ENCODE results near the gene FBN1. TPM values are rescaled to one million over a fixed set of nuclear protein-coding genes. Genes with fewer than 3 reads are reported as not detected.

Gene FBN1
- total RNA-seq, 2 experiments from 2014 or later = 0.35 to 0.41 TPM

DNA sequence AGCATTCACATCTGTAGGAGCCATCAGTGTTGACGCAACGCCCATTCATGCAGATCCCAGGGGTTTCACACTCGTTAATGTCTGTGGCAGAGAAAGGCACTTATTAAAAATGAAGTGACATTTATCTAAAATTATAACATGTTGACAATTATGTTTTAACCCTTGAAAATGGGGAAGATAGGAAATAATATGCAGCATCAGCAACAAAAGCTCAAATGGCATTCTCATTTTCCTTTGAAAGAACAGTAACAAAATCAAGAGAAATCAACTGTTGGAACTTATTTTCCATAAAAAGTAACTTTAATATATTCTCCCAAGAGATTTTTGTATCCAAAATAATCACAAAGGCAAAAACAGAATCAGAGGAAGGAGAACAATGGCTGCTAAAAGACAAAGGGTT, 140.4 kb downstream of the FBN1 start:
- Mint-ChIP-seq H3K4me1 (ENCODE audit: low read depth) (no peaks in the 10 kb centered on the region), H3K27me3 (ENCODE audit: low read depth) (no peaks in the 10 kb centered on the region)

DNA sequence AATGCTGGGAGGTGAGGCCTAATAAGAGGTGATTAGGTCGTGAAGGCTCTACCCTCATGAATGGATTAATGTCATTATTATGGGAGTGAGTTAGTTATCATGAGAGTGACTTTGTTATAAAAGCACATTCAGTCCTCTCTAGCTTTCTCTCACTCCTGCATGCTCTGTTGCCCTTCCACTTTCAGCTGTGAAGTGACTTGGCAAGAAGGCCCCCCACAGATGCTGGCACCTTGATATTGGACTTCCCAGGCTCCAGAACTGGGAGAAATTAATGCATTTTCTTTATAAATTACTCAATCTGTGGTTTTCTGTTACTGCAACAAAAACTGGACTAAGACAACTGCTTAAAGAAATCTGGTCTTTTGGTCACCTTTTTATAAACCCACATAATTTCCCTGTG, 144.3 kb downstream of the FBN1 start:
- CTCF ChIA-PET = interaction anchor here (0.6 kb wide), 1 partner anchor 109 kb away, joined by 3 read pairs; no protein-coding TSS in a partner anchor
- intact Hi-C loops (cut with micrococcal nuclease) = no loop called here
- no peak overlapping the region for H3K4me3 Mint-ChIP-seq
- no peaks in the 10 kb centered on the region for H3K9me3 Mint-ChIP-seq
- no peaks in the 10 kb centered on the region for H3K27me3 Mint-ChIP-seq (ENCODE audit: low read depth)
- H3K36me3 Mint-ChIP-seq (ENCODE audit: low read depth) = no peaks in the 10 kb centered on the region
- no peaks in the 10 kb centered on the region for H3K4me1 Mint-ChIP-seq (ENCODE audit: low read depth)
- DNase-seq = no peak
- H3K27ac Mint-ChIP-seq = no peak overlapping the region

More for the DNA sequence above, 140.4 kb downstream of the FBN1 start:
- Mint-ChIP-seq H3K4me3 (no peak overlapping the region), H3K27ac (no peak overlapping the region), H3K9me3 (no peaks in the 10 kb centered on the region), H3K36me3 (ENCODE audit: low read depth) (no peaks in the 10 kb centered on the region)
- intact Hi-C loops (cut with micrococcal nuclease) = no loop called here
- CTCF ChIA-PET = interaction anchor here (0.7 kb wide), 1 partner anchor 76 kb away, joined by 3 read pairs; no protein-coding TSS in a partner anchor
- no peak for DNase-seq

DNA sequence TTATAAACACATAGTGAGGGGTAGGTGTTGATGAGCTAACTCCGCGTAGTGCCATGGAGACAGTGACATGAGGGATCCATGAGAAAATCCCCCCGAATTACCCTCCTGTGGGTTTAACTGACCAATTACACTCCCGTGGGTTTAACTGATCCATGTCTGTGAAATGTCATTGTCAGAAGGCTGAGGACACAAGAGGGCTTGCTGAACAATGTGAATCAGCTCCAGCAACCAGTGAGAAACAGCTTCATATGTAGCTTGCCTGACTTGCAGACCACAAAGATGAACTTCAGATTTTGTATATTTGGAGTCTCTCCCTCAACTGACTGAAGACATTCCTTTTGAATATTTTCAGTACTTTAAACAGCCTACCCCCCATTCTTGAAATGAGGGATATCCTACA, 144.9 kb downstream of the FBN1 start:
- H3K4me3 Mint-ChIP-seq = no peak overlapping the region
- H3K4me1 Mint-ChIP-seq (ENCODE audit: low read depth) = no peaks in the 10 kb centered on the region
- no peak for DNase-seq
- intact Hi-C loops (cut with micrococcal nuclease) = no loop called here
- no peaks in the 10 kb centered on the region for H3K27me3 Mint-ChIP-seq (ENCODE audit: low read depth)
- H3K9me3 Mint-ChIP-seq = no peaks in the 10 kb centered on the region
- no peak overlapping the region for H3K27ac Mint-ChIP-seq
- no peaks in the 10 kb centered on the region for H3K36me3 Mint-ChIP-seq (ENCODE audit: low read depth)
- CTCF ChIA-PET = no interaction called here

DNA sequence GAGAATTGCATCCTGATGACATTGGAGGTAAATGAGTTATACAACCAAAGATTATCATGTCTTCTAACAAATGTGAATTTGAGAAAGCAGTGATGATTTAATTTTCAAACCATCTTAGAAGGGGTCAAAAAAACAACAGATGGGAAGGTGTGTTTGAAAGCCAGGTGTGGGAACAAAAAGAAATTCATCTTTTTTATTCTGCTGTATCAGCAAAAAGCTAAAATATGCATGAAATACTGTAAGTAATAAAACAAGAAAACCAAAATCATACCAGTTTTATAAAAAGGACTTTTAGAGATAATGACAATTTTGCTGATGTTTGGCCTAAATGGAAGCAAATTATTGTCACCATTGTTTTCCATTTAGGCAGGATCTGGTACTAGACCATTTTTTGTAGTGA, 145.5 kb downstream of the FBN1 start:
- Mint-ChIP-seq H3K4me1 (ENCODE audit: low read depth) (no peaks in the 10 kb centered on the region), H3K9me3 (no peaks in the 10 kb centered on the region), H3K4me3 (no peak overlapping the region), H3K27me3 (ENCODE audit: low read depth) (no peaks in the 10 kb centered on the region), H3K27ac (no peak overlapping the region), H3K36me3 (ENCODE audit: low read depth) (no peaks in the 10 kb centered on the region)
- intact Hi-C loops (cut with micrococcal nuclease) = no loop called here
- CTCF ChIA-PET = no interaction called here
- no peak for DNase-seq

DNA sequence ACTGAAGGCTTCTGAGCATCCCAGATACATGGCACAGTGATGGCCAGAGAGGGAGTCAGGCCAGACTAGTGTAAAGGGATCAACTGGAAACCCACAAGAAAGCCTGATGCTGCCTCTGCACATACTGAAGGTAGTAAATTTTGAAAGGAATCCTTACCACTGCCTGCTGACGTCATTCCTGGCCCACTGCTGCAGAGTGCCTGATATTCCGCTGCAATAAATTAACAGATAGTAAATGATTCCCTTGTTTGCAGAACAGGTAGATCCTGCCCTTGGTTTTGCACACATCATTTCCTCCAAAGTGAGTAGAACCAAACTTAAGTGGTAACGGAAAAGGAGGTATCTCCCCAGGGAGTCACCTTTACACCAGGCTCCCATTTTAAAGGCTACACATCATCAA, 146.7 kb downstream of the FBN1 start:
- H3K4me3 Mint-ChIP-seq = no peak overlapping the region
- no peaks in the 10 kb centered on the region for H3K4me1 Mint-ChIP-seq (ENCODE audit: low read depth)
- H3K36me3 Mint-ChIP-seq (ENCODE audit: low read depth) = no peaks in the 10 kb centered on the region
- CTCF ChIA-PET = no interaction called here
- no peaks in the 10 kb centered on the region for H3K27me3 Mint-ChIP-seq (ENCODE audit: low read depth)
- no peaks in the 10 kb centered on the region for H3K9me3 Mint-ChIP-seq
- intact Hi-C loops (cut with micrococcal nuclease) = no loop called here
- no peak overlapping the region for H3K27ac Mint-ChIP-seq
- no peak for DNase-seq

DNA sequence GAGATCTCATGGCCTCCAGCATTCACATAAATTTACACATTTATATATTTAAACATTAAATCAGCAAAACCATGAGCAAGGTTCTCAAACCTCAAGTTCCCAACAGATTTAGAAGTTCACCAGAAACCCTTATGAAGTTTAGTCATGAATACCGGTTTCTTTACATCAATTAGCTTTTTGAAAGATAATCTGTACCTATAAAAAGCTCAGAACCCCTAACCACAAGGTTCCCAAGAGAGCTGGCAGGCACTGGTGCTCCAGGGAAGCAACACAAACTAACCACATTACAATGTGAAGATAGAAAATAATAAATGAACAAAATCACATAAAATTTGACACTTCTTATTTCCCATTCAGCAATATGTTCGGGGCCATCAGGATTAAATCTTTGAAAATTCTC, 150.9 kb downstream of the FBN1 start:
- no peaks in the 10 kb centered on the region for H3K27me3 Mint-ChIP-seq (ENCODE audit: low read depth)
- H3K9me3 Mint-ChIP-seq = no peaks in the 10 kb centered on the region
- H3K4me1 Mint-ChIP-seq (ENCODE audit: low read depth) = no peaks in the 10 kb centered on the region
- intact Hi-C loops (cut with micrococcal nuclease) = no loop called here
- H3K36me3 Mint-ChIP-seq (ENCODE audit: low read depth) = no peaks in the 10 kb centered on the region
- no peak for DNase-seq
- CTCF ChIA-PET = no interaction called here
- H3K4me3 Mint-ChIP-seq = no peak overlapping the region
- H3K27ac Mint-ChIP-seq = no peak overlapping the region

DNA sequence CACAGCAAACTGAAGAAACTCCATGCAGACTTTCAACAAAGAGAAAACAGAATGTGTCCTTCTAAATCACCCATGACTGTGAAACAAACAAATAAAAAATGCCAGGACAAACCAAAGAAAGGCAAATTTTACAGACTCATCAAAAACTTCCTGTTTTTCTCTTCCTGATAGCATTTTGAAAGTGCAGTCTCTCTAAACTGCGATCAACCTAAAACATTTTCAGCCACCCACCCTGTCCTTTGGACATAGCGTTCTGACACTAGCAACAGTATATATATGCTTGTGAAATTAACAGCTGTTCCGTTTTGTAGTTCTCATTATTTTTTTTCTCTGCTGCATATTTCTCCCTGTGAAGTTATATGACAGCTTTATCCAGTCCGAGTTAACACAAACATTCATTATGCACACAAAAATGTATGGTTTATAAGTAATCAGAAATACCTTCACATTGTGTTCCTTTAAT, 151.7 kb downstream of the FBN1 start:
- CTCF ChIA-PET = no interaction called here
- Mint-ChIP-seq H3K4me3 (no peak overlapping the region), H3K4me1 (ENCODE audit: low read depth) (no peaks in the 10 kb centered on the region), H3K36me3 (ENCODE audit: low read depth) (no peaks in the 10 kb centered on the region), H3K27me3 (ENCODE audit: low read depth) (no peaks in the 10 kb centered on the region), H3K9me3 (no peaks in the 10 kb centered on the region), H3K27ac (no peak overlapping the region)
- DNase-seq = no peak
- intact Hi-C loops (cut with micrococcal nuclease) = no loop called here

DNA sequence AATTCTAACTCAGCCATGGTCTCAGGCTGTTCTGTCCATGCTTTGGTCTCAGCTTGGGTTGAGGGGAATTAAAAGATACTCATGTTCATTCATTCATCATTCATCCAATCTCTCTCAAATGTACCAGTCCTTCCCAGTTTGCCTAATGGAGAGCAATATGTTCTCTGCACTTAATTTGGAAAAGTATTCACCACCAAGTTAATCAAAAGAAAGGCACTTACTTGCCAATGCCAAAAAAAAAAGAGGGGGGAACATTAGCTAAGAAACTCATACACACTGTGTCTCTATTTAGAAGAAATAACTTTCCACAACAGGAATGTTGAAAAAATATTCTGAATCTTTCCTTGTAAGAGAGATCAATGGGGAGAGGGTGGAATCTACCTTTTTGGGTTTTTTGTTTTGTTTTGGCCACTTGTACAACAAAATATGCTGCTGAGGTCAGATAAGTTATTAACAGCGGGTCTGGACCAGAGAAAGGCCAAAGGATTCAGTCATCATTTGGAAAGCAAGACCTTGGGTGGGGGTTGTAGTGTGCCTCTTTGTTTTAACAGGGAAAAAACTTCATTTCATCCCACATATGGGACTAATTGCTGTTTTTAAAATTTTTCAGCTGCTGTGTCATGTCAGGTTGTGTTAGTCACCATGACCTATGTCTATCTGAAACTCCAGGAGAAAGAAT, 152.3 kb downstream of the FBN1 start:
- Mint-ChIP-seq H3K4me3 (no peak overlapping the region), H3K9me3 (no peaks in the 10 kb centered on the region), H3K36me3 (ENCODE audit: low read depth) (no peaks in the 10 kb centered on the region), H3K27ac (no peak overlapping the region), H3K27me3 (ENCODE audit: low read depth) (no peaks in the 10 kb centered on the region), H3K4me1 (ENCODE audit: low read depth) (no peaks in the 10 kb centered on the region)
- CTCF ChIA-PET = no interaction called here
- intact Hi-C loops (cut with micrococcal nuclease) = no loop called here
- DNase-seq = no peak

DNA sequence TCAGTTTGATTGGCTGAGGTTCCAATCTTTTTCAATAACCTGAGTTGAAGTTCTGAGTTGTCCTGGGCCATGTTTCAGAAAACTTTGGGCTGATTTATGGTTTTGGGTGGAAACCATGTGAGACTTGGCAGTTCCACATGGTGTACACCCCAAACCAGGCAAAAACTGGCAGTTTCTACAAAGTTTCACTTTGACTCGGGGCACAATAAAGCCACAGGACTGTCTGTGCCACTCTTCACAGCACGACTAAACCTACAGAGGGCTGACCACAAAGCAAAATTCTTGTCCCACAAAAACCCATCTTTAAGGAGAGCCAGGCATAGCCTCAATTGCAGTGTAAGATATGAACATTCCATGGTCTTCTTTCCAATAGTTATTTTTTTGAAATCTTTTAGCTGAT, 159.3 kb downstream of the FBN1 start:
- Mint-ChIP-seq H3K4me3 (no peak overlapping the region), H3K27me3 (ENCODE audit: low read depth) (no peaks in the 10 kb centered on the region), H3K36me3 (ENCODE audit: low read depth) (no peaks in the 10 kb centered on the region), H3K9me3 (no peaks in the 10 kb centered on the region), H3K27ac (no peak overlapping the region), H3K4me1 (ENCODE audit: low read depth) (no peaks in the 10 kb centered on the region)
- no peak for DNase-seq
- CTCF ChIA-PET = no interaction called here
- intact Hi-C loops (cut with micrococcal nuclease) = no loop called here

DNA sequence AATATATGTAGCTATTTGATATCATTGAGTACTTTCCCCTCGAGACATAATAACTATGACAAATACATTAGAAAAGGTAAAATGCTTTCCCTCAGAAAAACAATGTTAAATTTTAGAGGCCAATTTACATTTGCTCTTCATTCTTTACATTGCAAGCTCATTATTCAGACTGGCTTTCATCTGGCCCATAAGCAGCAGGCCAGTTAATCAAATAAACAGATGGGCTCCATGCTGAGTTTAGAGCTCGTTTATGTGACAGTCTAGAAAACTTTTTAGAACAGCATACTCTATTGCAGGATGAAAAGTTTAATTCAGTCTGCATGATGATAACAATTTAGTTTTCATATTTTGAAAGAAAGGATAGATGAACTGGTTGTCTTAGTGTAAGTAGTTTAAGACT, 163.7 kb downstream of the FBN1 start:
- no peak overlapping the region for H3K27ac Mint-ChIP-seq
- no peaks in the 10 kb centered on the region for H3K36me3 Mint-ChIP-seq (ENCODE audit: low read depth)
- intact Hi-C loops (cut with micrococcal nuclease) = no loop called here
- no peaks in the 10 kb centered on the region for H3K9me3 Mint-ChIP-seq
- no peaks in the 10 kb centered on the region for H3K4me1 Mint-ChIP-seq (ENCODE audit: low read depth)
- no peak for DNase-seq
- CTCF ChIA-PET = interaction anchor here (0.6 kb wide), 1 partner anchor 184 kb away, joined by 5 read pairs; no protein-coding TSS in a partner anchor
- H3K4me3 Mint-ChIP-seq = no peak overlapping the region
- no peaks in the 10 kb centered on the region for H3K27me3 Mint-ChIP-seq (ENCODE audit: low read depth)

DNA sequence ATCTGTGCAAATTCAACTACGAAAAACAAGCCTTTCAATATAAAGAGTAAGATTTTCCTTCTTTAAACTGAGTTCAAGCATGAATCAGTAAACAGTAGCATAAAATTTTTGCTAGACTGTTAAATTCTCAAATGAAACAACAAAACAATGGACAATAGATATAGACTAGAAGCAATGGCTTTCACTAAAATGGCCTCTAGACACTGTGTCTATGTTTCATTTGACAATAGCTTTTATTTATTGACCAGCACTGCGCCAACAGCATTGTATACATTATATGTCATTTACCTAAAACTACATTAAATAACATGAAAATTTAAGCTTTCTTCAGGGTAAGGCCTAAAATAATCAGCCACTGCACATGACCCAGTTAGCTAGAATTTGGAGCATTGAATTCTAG, 165.8 kb downstream of the FBN1 start:
- Mint-ChIP-seq H3K27me3 (ENCODE audit: low read depth) (no peaks in the 10 kb centered on the region), H3K4me3 (no peak overlapping the region), H3K4me1 (ENCODE audit: low read depth) (no peaks in the 10 kb centered on the region), H3K9me3 (no peaks in the 10 kb centered on the region), H3K27ac (no peak overlapping the region), H3K36me3 (ENCODE audit: low read depth) (no peaks in the 10 kb centered on the region)
- CTCF ChIA-PET = no interaction called here
- DNase-seq = no peak
- intact Hi-C loops (cut with micrococcal nuclease) = no loop called here

DNA sequence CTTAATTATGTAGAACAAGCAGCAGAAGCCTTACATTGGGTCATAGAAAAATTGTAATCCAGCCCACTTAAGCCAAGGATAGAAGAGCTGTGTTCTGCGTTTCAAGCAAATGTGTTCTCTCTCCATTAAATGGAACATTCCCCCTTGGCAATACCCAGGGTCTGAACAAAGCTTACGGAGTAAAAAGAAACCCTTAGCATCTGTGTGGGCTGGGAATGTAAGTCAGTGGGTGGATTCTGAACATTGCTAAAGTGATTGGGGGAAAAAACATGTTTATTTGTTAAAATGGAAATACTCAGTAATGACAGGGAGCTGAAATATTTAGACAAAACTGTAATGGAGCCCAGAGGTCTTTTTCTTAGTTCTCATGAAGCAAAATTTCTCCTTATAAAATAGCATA, 166.9 kb downstream of the FBN1 start:
- no peaks in the 10 kb centered on the region for H3K4me1 Mint-ChIP-seq (ENCODE audit: low read depth)
- CTCF ChIA-PET = no interaction called here
- H3K9me3 Mint-ChIP-seq = no peaks in the 10 kb centered on the region
- H3K36me3 Mint-ChIP-seq (ENCODE audit: low read depth) = no peaks in the 10 kb centered on the region
- DNase-seq = no peak
- H3K4me3 Mint-ChIP-seq = no peak overlapping the region
- no peak overlapping the region for H3K27ac Mint-ChIP-seq
- H3K27me3 Mint-ChIP-seq (ENCODE audit: low read depth) = no peaks in the 10 kb centered on the region
- intact Hi-C loops (cut with micrococcal nuclease) = no loop called here

DNA sequence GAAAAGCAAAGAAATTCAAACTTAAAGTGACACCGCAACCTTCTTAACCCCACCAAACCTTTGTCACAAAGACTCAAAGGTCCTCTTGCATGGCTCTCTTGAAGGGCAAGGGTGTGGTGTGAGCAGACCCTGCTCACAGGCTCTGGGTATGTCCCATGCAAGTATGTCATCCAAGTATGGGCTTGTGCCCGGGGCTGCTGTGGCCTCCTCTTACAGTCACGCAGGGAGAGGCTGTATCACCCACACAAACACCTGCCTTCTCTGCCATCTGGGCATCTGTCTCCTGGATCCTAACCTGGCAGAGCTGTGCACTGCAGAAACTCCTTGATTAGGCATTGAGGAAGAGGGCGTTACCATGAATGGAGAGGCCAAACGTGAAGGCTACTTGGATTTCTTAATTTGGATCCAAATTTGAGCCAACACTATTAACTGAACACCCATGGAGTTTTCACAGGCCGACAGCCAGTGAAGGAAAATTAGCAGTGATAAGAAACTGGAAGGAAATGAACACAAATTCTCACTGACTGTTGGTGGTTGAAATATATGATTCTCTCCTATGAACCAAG, 167.6 kb downstream of the FBN1 start:
- no peaks in the 10 kb centered on the region for H3K9me3 Mint-ChIP-seq
- intact Hi-C loops (cut with micrococcal nuclease) = no loop called here
- CTCF ChIA-PET = no interaction called here
- no peaks in the 10 kb centered on the region for H3K4me1 Mint-ChIP-seq (ENCODE audit: low read depth)
- no peaks in the 10 kb centered on the region for H3K36me3 Mint-ChIP-seq (ENCODE audit: low read depth)
- no peaks in the 10 kb centered on the region for H3K27me3 Mint-ChIP-seq (ENCODE audit: low read depth)
- H3K4me3 Mint-ChIP-seq = no peak overlapping the region
- no peak for DNase-seq
- no peak overlapping the region for H3K27ac Mint-ChIP-seq

Measured in activated naive CD4-positive, alpha-beta T cell treated with anti-CD3 and anti-CD28 coated beads for 36 hours (primary cell).